ENCODE data around the gene DNAJC6.

DNA sequence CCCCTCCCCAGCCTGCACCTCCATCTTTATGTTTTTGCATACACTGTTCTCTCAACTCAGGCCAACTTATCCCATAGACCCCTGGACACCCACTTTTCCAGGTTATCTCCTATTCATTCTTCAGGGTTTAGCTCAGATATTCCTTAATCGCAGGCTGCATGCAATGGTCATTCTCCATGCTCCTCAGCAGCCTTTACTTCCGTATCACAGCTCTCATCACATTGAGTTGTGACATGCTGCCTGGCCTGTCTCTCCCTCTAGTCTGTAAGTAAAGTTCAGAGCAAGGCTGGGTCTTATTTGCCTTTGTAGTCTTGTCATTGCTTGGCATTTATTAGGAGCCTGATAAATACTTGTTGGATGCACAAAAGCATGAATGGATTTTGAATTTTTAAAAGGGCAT is 6.9 kb downstream of the DNAJC6 start:
- TF ChIP-seq, protein P1, sequence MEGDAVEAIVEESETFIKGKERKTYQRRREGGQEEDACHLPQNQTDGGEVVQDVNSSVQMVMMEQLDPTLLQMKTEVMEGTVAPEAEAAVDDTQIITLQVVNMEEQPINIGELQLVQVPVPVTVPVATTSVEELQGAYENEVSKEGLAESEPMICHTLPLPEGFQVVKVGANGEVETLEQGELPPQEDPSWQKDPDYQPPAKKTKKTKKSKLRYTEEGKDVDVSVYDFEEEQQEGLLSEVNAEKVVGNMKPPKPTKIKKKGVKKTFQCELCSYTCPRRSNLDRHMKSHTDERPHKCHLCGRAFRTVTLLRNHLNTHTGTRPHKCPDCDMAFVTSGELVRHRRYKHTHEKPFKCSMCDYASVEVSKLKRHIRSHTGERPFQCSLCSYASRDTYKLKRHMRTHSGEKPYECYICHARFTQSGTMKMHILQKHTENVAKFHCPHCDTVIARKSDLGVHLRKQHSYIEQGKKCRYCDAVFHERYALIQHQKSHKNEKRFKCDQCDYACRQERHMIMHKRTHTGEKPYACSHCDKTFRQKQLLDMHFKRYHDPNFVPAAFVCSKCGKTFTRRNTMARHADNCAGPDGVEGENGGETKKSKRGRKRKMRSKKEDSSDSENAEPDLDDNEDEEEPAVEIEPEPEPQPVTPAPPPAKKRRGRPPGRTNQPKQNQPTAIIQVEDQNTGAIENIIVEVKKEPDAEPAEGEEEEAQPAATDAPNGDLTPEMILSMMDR (IDR thresholded peaks at IDR 0.05), result no peak
- TF ChIP-seq ZFX (IDR thresholded peaks at IDR 0.05; ENCODE audit: borderline replicate concordance), result no peak

Measured in 22Rv1 (cell line).